H1 (cell line): ENCODE results near the gene CDK5. TPM values are rescaled to one million over a fixed set of nuclear protein-coding genes. Genes with fewer than 3 reads are reported as not detected.
A peak's percentile ranks its signal among the peaks of the same experiment; 100 is the strongest.

ENCODE experiments used
- CTCF ChIA-PET: fragments of 300-600 bp; sonication (Branson Sonifier 250); formaldehyde crosslinking; loops from one replicate; lab custom pipeline; 2021; ENCODE audit not compliant: partially characterized antibody; lab: Charles Lee
- POLR2A ChIA-PET: fragments of 300-600 bp; sonication (Branson Sonifier 250); formaldehyde crosslinking; loops from one replicate; lab custom pipeline; 2021; ENCODE audit warnings: inconsistent platforms; ENCODE audit not compliant: partially characterized antibody; lab: Charles Lee
- DNase-seq, 2 experiments: peaks; one replicate each; pipeline versions ENCODE4 v3.0.0 to v3.0.0-alpha.2; 2010 to 2022; ENCODE audit warnings: low spot score in 2 of 2, low read depth in 1 of 2, mixed read lengths in 1 of 2
- FAIRE-seq: peaks from 2 replicates; lab custom pipeline; 2011; peaks lifted over from hg19 to GRCh38; lab: Jason Lieb, UNC
- H2AFZ ChIP-seq: 2 replicates; pipeline ENCODE4 v1.8.1; 2012; ENCODE audit warnings: low read length, inconsistent platforms
- H2AK5ac ChIP-seq: 2 replicates; pipeline ENCODE4 v1.6.1; 2013; ENCODE audit warnings: low read depth, low read length
- H2BK120ac ChIP-seq: replicated peaks from 2 replicates; pipeline ENCODE3; 2013; ENCODE audit warnings: low read depth, low read length, inconsistent platforms
- H2BK12ac ChIP-seq: 2 replicates; pipeline ENCODE4 v1.6.1; 2013; ENCODE audit warnings: low read depth, low read length
- H2BK15ac ChIP-seq: 2 replicates; pipeline ENCODE4 v1.6.1; 2013; ENCODE audit warnings: low read length
- H2BK20ac ChIP-seq: 2 replicates; pipeline ENCODE4 v1.6.1; 2013; ENCODE audit warnings: low read length
- H2BK5ac ChIP-seq: 2 replicates; pipeline ENCODE4 v1.6.1; 2013; ENCODE audit warnings: low read depth, low read length
- H3K14ac ChIP-seq: 2 replicates; pipeline ENCODE4 v1.6.1; 2013; ENCODE audit warnings: inconsistent platforms; ENCODE audit not compliant: insufficient read length
- H3K18ac ChIP-seq: 2 replicates; pipeline ENCODE4 v1.6.1; 2013; ENCODE audit warnings: low read length; ENCODE audit errors: extremely low read depth
- H3K23ac ChIP-seq: 2 replicates; pipeline ENCODE4 v1.6.1; 2013; ENCODE audit warnings: inconsistent platforms; ENCODE audit not compliant: insufficient read length
- H3K23me2 ChIP-seq: 2 replicates; pipeline ENCODE4 v1.6.1; 2013; ENCODE audit warnings: low read depth, low read length
- H3K27ac ChIP-seq: 2 replicates; pipeline ENCODE4 v1.6.1; 2011; ENCODE audit warnings: low read depth, low read length, inconsistent platforms
- H3K27me3 ChIP-seq, 4 experiments: replicated peaks in 1 of 4; 1 replicate in 1 of 4; 2 replicates in 3 of 4; pipeline versions ENCODE4 v1.6.1 to v1.8.1; 2011 to 2013; ENCODE audit warnings: low read length in 3 of 4, mild to moderate bottlenecking in 3 of 4, inconsistent platforms in 2 of 4, mixed read lengths in 2 of 4, moderate library complexity in 1 of 4; ENCODE audit not compliant: control insufficient read depth in 3 of 4, insufficient read depth in 3 of 4; ENCODE audit errors: extremely low read depth in 1 of 4
- H3K36me3 ChIP-seq, 4 experiments: 2 replicates each; pipeline versions ENCODE4 v1.6.1 to v1.8.1; 2011 to 2013; ENCODE audit warnings: mild to moderate bottlenecking in 4 of 4, low read length in 3 of 4, moderate library complexity in 2 of 4, control low read depth in 1 of 4, inconsistent platforms in 1 of 4; ENCODE audit not compliant: insufficient read depth in 4 of 4, control insufficient read depth in 2 of 4
- H3K4ac ChIP-seq: replicated peaks from 2 replicates; pipeline ENCODE3; 2013; ENCODE audit warnings: low read length, low read depth, mixed read lengths, inconsistent platforms; ENCODE audit not compliant: insufficient read length
- H3K4me1 ChIP-seq, 4 experiments: replicated peaks in 1 of 4; 1 replicate in 1 of 4; 2 replicates in 3 of 4; pipeline versions ENCODE4 v1.6.1 to v1.8.1; 2011 to 2013; ENCODE audit warnings: low read length in 3 of 4, inconsistent platforms in 2 of 4, mixed read lengths in 1 of 4; ENCODE audit not compliant: insufficient read depth in 4 of 4, control insufficient read depth in 3 of 4
- H3K4me2 ChIP-seq, 2 experiments: 2 replicates each; pipeline versions ENCODE4 v1.6.1 to v1.8.1; 2011 to 2013; ENCODE audit warnings: low read depth in 2 of 2, low read length in 2 of 2, control low read depth in 1 of 2, inconsistent platforms in 1 of 2, mild to moderate bottlenecking in 1 of 2; ENCODE audit not compliant: insufficient read depth in 1 of 2
- H3K4me3 ChIP-seq, 4 experiments: fragments of 200-600, 300-600 bp in 1 of 4; sonication (generic), shearing (Covaris generic), sonication (Bioruptor Twin) in 1 of 4; 2 replicates each; pipeline versions ENCODE4 v1.5.1 to v1.8.1; 2011 to 2016; ENCODE audit warnings: low read length in 4 of 4, low read depth in 3 of 4, control low read depth in 2 of 4, inconsistent platforms in 2 of 4, mild to moderate bottlenecking in 2 of 4, mixed read lengths in 1 of 4, moderate library complexity in 1 of 4; ENCODE audit not compliant: insufficient read depth in 2 of 4; ENCODE audit errors: extremely low read depth in 1 of 4
- H3K56ac ChIP-seq: replicated peaks from 2 replicates; pipeline ENCODE3; 2013; ENCODE audit warnings: low read depth, mild to moderate bottlenecking, mixed read lengths, low read length, inconsistent platforms; ENCODE audit not compliant: insufficient read length
- H3K79me1 ChIP-seq: 2 replicates; pipeline ENCODE4 v1.6.1; 2013; ENCODE audit warnings: low read depth, low read length, control low read depth
- H3K79me2 ChIP-seq, 2 experiments: 2 replicates each; pipeline versions ENCODE4 v1.6.1 to v1.8.1; 2012 to 2013; ENCODE audit warnings: low read length in 2 of 2, mild to moderate bottlenecking in 2 of 2, inconsistent platforms in 1 of 2; ENCODE audit not compliant: insufficient read depth in 2 of 2, control insufficient read depth in 1 of 2
- H3K9ac ChIP-seq, 4 experiments: replicated peaks in 1 of 4; 1 replicate in 1 of 4; 2 replicates in 3 of 4; pipeline versions ENCODE4 v1.6.1 to v1.8.1; 2011 to 2013; ENCODE audit warnings: low read depth in 3 of 4, low read length in 3 of 4, control low read depth in 2 of 4, mild to moderate bottlenecking in 2 of 4, moderate library complexity in 2 of 4, inconsistent platforms in 1 of 4; ENCODE audit errors: extremely low read depth in 1 of 4
- H3K9me3 ChIP-seq, 2 experiments: 2 replicates each; pipeline versions ENCODE4 v1.6.1 to v1.8.1; 2012 to 2013; ENCODE audit warnings: mild to moderate bottlenecking in 2 of 2, moderate library complexity in 2 of 2, control low read depth in 1 of 2, inconsistent platforms in 1 of 2, low read depth in 1 of 2, low read length in 1 of 2, mixed read lengths in 1 of 2; ENCODE audit not compliant: insufficient read depth in 2 of 2
- H4K20me1 ChIP-seq, 2 experiments: replicated peaks in 1 of 2; 2 replicates each; pipeline versions ENCODE3 to v1.8.1; 2011 to 2013; ENCODE audit warnings: inconsistent platforms in 2 of 2, low read length in 2 of 2, mild to moderate bottlenecking in 1 of 2; ENCODE audit not compliant: insufficient read depth in 2 of 2, control insufficient read depth in 1 of 2
- H4K5ac ChIP-seq: 2 replicates; pipeline ENCODE4 v1.6.1; 2013; ENCODE audit warnings: low read length, low read depth, mixed read lengths, inconsistent platforms; ENCODE audit not compliant: insufficient read length
- H4K8ac ChIP-seq: 2 replicates; pipeline ENCODE4 v1.8.0; 2013; ENCODE audit warnings: mild to moderate bottlenecking, moderate library complexity, low read length, inconsistent platforms; ENCODE audit not compliant: insufficient read depth; ENCODE audit errors: extremely low read depth
- H4K91ac ChIP-seq: replicated peaks from 2 replicates; pipeline ENCODE3; 2013; ENCODE audit warnings: low read length, mixed read lengths, inconsistent platforms; ENCODE audit not compliant: insufficient read length
- CBX8 ChIP-seq: fragments of 300-800, 300-1000 bp; sonication (generic); IDR thresholded peaks from 2 replicates; pipeline ENCODE4 v1.7.1; 2016; ENCODE audit warnings: low read depth, low read length, borderline replicate concordance
- CHD2 ChIP-seq: IDR thresholded peaks from 2 replicates; pipeline ENCODE4 v1.6.1; 2012; ENCODE audit warnings: low read length, improper control_type of control experiment
- EP300 ChIP-seq, 2 experiments: IDR thresholded peaks; 1 replicate in 1 of 2; 2 replicates in 1 of 2; pipeline ENCODE4 v1.6.1; 2011 to 2012; ENCODE audit warnings: low read depth in 2 of 2, low read length in 2 of 2, mild to moderate bottlenecking in 2 of 2, borderline replicate concordance in 1 of 2, inconsistent platforms in 1 of 2, moderate library complexity in 1 of 2
- TCF12 ChIP-seq: IDR thresholded peaks from 2 replicates; pipeline ENCODE4 v1.6.1; 2011; ENCODE audit warnings: low read depth, mild to moderate bottlenecking, low read length
- WGBS, 2 experiments: shearing (Covaris generic) in 1 of 2; methylation state at CpG; one replicate each; pipeline versions ENCODE4 v1.1.6 to v1.1.7; 2013 to 2015; ENCODE audit warnings: low lambda C conversion rate in 2 of 2, mixed read lengths in 2 of 2, inconsistent platforms in 1 of 2, low coverage in 1 of 2, missing lambda C conversion rate in 1 of 2; ENCODE audit not compliant: insufficient replicate concordance in 2 of 2, insufficient coverage in 1 of 2, insufficient read length in 1 of 2; ENCODE audit errors: extremely low coverage in 1 of 2, missing lambda C conversion rate in 1 of 2; 5-methylcytosine and 5-hydroxymethylcytosine counted together
- polyA plus RNA-seq, 7 experiments: library from polyadenylated mRNA; depleted of rRNA in 3 of 7; stranded (reverse) in 5 of 7; unstranded in 2 of 7; fragments of >200 nt in 5 of 7; fragments of 200-250 nt in 2 of 7; gene quantifications; 1 replicate in 5 of 7; 2 replicates in 1 of 7; 4 replicates in 1 of 7; pipeline versions ENCODE4 v1.2.1 to v1.2.3, GENCODE V29; 2011 to 2013; ENCODE audit warnings: missing spikeins in 2 of 7, mixed read lengths in 2 of 7
- total RNA-seq: library from RNA; stranded (reverse); fragmentation: NEBNext Ultra II Directional; extraction: Animal tissue kit (Norgen Biotek cat#: 25700); gene quantifications from 2 replicates; pipeline ENCODE4 v1.2.1, GENCODE V29; 2021

Gene CDK5
- total and polyA plus RNA-seq, 2 of the 8 experiments (the other 6 are each of a cell fraction or from before 2014, with no cell fraction given) = 22.8 to 37.2 TPM

DNA sequence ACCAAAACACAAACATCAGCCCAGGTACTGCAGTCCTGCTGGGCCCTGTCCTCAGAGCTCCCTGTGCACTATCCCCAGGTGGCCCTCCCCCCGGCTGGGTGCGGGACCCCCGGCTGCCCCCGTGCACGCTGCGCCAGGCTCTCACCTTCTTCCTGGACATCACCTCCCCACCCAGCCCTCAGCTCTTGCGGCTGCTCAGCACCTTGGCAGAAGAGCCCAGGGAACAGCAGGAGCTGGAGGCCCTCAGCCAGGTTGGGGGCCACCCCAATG lies 47.7 kb downstream of the CDK5 start:
- H3K79me2 ChIP-seq = no peaks in the 10 kb centered on the region
- H3K4ac ChIP-seq = peak overlapping the region; percentile 41
- H3K56ac ChIP-seq = no peak overlapping the region
- H4K8ac ChIP-seq = peak overlapping the region; percentile 29; the same call in 1 of the 2 replicates
- ChIA-PET CTCF (interaction anchor here (0.7 to 11.5 kb wide), 34 partner anchors 11 to 234 kb away, joined by 3 to 142 read pairs (median 6); partner anchors contain the start of genes ABCB8, ATG9B, CDK5 and NOS3), POLR2A (interaction anchor here (0.8 to 2.5 kb wide), 6 partner anchors 9 to 49 kb away, joined by 3 to 16 read pairs (median 5); partner anchors contain the start of gene SLC4A2)
- peak overlapping the region in 1 of 4 experiments; percentile 33; a peak in 1 of 8 replicates for H3K4me3 ChIP-seq
- H3K4me2 ChIP-seq = peak overlapping the region; percentile 51 to 69; a peak in 3 of 4 replicates
- H3K27me3 ChIP-seq = peaks cover 0 to 3% (median 2%) of the 10 kb centered on the region in 4 experiments; a peak in 3 of 7 replicates
- no peak overlapping the region for H2BK15ac ChIP-seq
- no peaks in the 10 kb centered on the region for H3K9me3 ChIP-seq
- no peaks in the 10 kb centered on the region; the same call in 1 of the 2 replicates for H3K23me2 ChIP-seq
- no peak overlapping the region for H3K9ac ChIP-seq
- H4K5ac ChIP-seq = no peak overlapping the region
- no peak for DNase-seq
- no peak for FAIRE-seq
- 0 out of 2 replicates have a peak overlapping the region, but pooled peaks have one; percentile 32 for H2BK20ac ChIP-seq
- H3K23ac ChIP-seq = no peak overlapping the region
- no peaks in the 10 kb centered on the region for H3K36me3 ChIP-seq
- H3K18ac ChIP-seq = peak overlapping the region; percentile 78
- H3K27ac ChIP-seq = no peak overlapping the region
- H2BK5ac ChIP-seq = no peak overlapping the region; the same call in 1 of the 2 replicates
- H2BK120ac ChIP-seq = no peak overlapping the region
- H4K20me1 ChIP-seq = no peaks in the 10 kb centered on the region
- H2AK5ac ChIP-seq = no peak overlapping the region
- peak overlapping the region; percentile 60; the same call in 1 of the 2 replicates for H2BK12ac ChIP-seq
- H4K91ac ChIP-seq = peak overlapping the region; percentile 44
- H3K79me1 ChIP-seq = no peaks in the 10 kb centered on the region; the same call in 1 of the 2 replicates
- H3K14ac ChIP-seq = no peak overlapping the region
- H3K4me1 ChIP-seq = peaks cover 0 to 31% (median 24%) of the 10 kb centered on the region in 4 experiments; a peak in 6 of 7 replicates
- H2AFZ ChIP-seq = no peak overlapping the region
- WGBS, 2 experiments = 76% methylated on average over 7 of the region's 7 CpGs; no CpG with 5 or more reads in 1 of the 2 experiments
- no peak for TF ChIP-seq TCF12
- TF ChIP-seq CBX8 = no peak
- no peak for TF ChIP-seq EP300 (IDR thresholded peaks at IDR 0.05; ENCODE audit: borderline replicate concordance in 1 of 2, low read depth in 2 of 2, low read length in 2 of 2)
- TF ChIP-seq CHD2 = no peak
